ENCODE measurements around the gene FOXP4. TPM values are rescaled to one million over a fixed set of nuclear protein-coding genes. Genes with fewer than 3 reads are reported as not detected.

FOXP4 gene
- polyA plus RNA-seq, 1 of the 3 experiments (the other 2 are of a cell fraction): 7.3 TPM

DNA sequence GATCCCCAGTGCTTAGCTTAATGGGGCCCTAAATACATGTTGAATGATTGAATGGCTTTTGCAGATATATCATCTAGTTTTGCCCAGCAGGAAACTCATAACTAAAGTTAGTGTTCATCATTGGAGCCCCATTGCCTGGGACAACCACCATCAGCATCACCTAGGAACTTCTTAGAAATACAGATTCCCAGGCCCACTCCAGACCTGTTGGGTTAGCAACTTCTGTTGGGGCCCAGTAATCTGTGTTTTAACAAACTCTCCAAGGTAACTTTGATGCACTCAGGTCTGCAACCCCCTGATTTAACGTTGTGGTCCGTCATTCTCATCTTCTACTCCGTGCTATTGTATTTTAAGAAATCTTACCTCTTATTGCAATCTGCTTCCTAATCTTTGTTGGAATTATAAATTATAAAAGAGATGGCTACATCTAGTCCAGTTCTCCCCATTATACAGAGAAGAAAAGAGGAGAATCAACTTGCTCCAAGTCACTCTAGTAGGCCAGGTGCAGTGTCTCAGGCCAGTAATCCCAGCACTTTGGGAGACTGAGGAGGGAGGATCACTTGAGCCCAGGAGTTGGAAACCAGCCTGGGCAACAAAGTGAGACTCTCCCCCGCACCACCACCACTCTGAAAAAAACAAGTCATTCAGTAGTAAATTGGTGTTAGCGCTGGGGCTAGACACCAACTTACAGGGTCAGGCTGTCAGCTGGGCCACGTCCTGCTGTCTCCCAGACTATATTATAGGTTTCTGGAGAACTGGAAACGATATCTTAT is 13.7 kb downstream of the FOXP4 start:
- Histone ChIP-seq H3K36me3 (replicated peaks in 1 of 2; ENCODE audit: control insufficient read depth in 1 of 2, insufficient read depth in 2 of 2, low read length in 1 of 2) (no peaks in the 10 kb centered on the region), H2AFZ (ENCODE audit: low read depth) (no peak overlapping the region)
- POLR2A ChIA-PET: no interaction called here

DNA sequence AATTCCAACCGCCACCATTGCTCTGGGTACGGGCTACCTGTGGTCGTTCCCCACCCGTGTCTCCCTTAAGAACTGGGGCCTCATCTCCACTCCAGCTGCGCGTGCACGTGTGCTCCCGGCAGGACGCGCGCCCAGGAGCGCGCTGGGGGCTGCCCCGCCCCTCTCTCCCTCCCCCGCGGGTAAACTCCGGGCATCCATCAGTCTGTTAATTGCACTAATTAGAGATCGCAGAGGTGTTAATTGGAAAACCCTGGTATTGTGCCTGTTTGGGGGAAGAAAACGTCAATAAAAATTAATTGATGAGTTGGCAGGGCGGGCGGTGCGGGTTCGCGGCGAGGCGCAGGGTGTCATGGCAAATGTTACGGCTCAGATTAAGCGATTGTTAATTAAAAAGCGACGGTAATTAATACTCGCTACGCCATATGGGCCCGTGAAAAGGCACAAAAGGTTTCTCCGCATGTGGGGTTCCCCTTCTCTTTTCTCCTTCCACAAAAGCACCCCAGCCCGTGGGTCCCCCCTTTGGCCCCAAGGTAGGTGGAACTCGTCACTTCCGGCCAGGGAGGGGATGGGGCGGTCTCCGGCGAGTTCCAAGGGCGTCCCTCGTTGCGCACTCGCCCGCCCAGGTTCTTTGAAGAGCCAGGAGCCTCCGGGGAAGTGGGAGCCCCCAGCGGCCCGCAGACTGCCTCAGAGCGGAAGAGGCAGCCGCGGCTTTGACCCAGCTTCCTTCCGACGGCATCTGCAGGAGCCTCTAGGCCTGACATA is 14.4 kb downstream of the FOXP4 start:
- H3K4me2 ChIP-seq: no peak overlapping the region
- H3K79me2 ChIP-seq (ENCODE audit: insufficient read depth): peaks cover 34% of the 10 kb centered on the region
- H3K4me1 ChIP-seq (ENCODE audit: control insufficient read depth in 1 of 2, insufficient read depth in 2 of 2, low read depth in 1 of 2, low read length in 1 of 2): peaks cover 4 to 9% of the 10 kb centered on the region in 2 experiments; a peak in 2 of 4 replicates
- CTCF ChIA-PET: interaction anchor here (0.6 kb wide), 1 partner anchor 512 kb away, joined by 3 read pairs; no protein-coding TSS in a partner anchor
- H3K9me3 ChIP-seq: no peaks in the 10 kb centered on the region
- POLR2A ChIA-PET: no interaction called here
- H3K9me2 ChIP-seq: no peaks in the 10 kb centered on the region
- no peaks in the 10 kb centered on the region for H3K36me3 ChIP-seq (replicated peaks in 1 of 2; ENCODE audit: control insufficient read depth in 1 of 2, insufficient read depth in 2 of 2, low read length in 1 of 2)
- no peak overlapping the region for H3K4me3 ChIP-seq (ENCODE audit: low read depth in 2 of 2, low read length in 1 of 2)
- H4K20me1 ChIP-seq (ENCODE audit: insufficient read depth): peaks cover 48% of the 10 kb centered on the region
- H3K9ac ChIP-seq: no peak overlapping the region
- H3K27me3 ChIP-seq (ENCODE audit: insufficient read depth): no peaks in the 10 kb centered on the region
- DNase-seq: no peak
- no peak overlapping the region for H2AFZ ChIP-seq (ENCODE audit: low read depth)
- H3K27ac ChIP-seq (ENCODE audit: low read depth in 2 of 2, low read length in 1 of 2): no peak overlapping the region
- H3F3A ChIP-seq (replicated peaks; ENCODE audit: insufficient read depth): no peaks in the 10 kb centered on the region
- WGBS (ENCODE audit: low lambda C conversion rate): 95% methylated on average over 50 of the region's 53 CpGs
- TF ChIP-seq JUND (IDR thresholded peaks at IDR 0.05) (no peak), IRF3 (IDR thresholded peaks at IDR 0.05; ENCODE audit: low read depth, low read length) (no peak), CHD2 (IDR thresholded peaks at IDR 0.05; ENCODE audit: low read length, partially characterized antibody) (no peak), ZBTB33 (IDR thresholded peaks at IDR 0.05; ENCODE audit: borderline replicate concordance, low read depth) (no peak), EP300 (IDR thresholded peaks at IDR 0.05; ENCODE audit: borderline replicate concordance in 1 of 2, low read depth in 1 of 2, low read length in 1 of 2) (no peak), TEAD4 (IDR thresholded peaks at IDR 0.05; ENCODE audit: borderline replicate concordance, insufficient read depth) (no peak), RFX5 (IDR thresholded peaks at IDR 0.05; ENCODE audit: low read length) (no peak), PBX3 (IDR thresholded peaks at IDR 0.05) (no peak), RCOR1 (IDR thresholded peaks at IDR 0.05; ENCODE audit: low read length) (no peak), RAD21 (IDR thresholded peaks at IDR 0.05; ENCODE audit: low read length) (no peak), FOXJ3 (CRISPR knock-in tag; IDR thresholded peaks at IDR 0.05) (no peak)

More for the DNA sequence above, 13.7 kb downstream of the FOXP4 start:
- H3F3A ChIP-seq (replicated peaks; ENCODE audit: insufficient read depth): no peaks in the 10 kb centered on the region
- WGBS (ENCODE audit: low lambda C conversion rate): 95% methylated on average over 6 of the region's 7 CpGs
- H3K4me3 ChIP-seq (ENCODE audit: low read depth in 2 of 2, low read length in 1 of 2): no peak overlapping the region
- H3K27ac ChIP-seq (ENCODE audit: low read depth in 2 of 2, low read length in 1 of 2): no peak overlapping the region
- peaks cover 4 to 13% of the 10 kb centered on the region in 2 experiments; a peak in 2 of 4 replicates for H3K4me1 ChIP-seq (ENCODE audit: control insufficient read depth in 1 of 2, insufficient read depth in 2 of 2, low read depth in 1 of 2, low read length in 1 of 2)
- TF ChIP-seq, protein P1, sequence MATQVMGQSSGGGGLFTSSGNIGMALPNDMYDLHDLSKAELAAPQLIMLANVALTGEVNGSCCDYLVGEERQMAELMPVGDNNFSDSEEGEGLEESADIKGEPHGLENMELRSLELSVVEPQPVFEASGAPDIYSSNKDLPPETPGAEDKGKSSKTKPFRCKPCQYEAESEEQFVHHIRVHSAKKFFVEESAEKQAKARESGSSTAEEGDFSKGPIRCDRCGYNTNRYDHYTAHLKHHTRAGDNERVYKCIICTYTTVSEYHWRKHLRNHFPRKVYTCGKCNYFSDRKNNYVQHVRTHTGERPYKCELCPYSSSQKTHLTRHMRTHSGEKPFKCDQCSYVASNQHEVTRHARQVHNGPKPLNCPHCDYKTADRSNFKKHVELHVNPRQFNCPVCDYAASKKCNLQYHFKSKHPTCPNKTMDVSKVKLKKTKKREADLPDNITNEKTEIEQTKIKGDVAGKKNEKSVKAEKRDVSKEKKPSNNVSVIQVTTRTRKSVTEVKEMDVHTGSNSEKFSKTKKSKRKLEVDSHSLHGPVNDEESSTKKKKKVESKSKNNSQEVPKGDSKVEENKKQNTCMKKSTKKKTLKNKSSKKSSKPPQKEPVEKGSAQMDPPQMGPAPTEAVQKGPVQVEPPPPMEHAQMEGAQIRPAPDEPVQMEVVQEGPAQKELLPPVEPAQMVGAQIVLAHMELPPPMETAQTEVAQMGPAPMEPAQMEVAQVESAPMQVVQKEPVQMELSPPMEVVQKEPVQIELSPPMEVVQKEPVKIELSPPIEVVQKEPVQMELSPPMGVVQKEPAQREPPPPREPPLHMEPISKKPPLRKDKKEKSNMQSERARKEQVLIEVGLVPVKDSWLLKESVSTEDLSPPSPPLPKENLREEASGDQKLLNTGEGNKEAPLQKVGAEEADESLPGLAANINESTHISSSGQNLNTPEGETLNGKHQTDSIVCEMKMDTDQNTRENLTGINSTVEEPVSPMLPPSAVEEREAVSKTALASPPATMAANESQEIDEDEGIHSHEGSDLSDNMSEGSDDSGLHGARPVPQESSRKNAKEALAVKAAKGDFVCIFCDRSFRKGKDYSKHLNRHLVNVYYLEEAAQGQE (IDR thresholded peaks at IDR 0.05; ENCODE audit: low read depth, low read length): no peak
- TF ChIP-seq MEF2A (IDR thresholded peaks at IDR 0.05; ENCODE audit: borderline replicate concordance, low read depth) (no peak), TEAD4 (IDR thresholded peaks at IDR 0.05; ENCODE audit: borderline replicate concordance, insufficient read depth) (no peak), YY1 (IDR thresholded peaks at IDR 0.05; ENCODE audit: low read depth) (no peak), EZH2phosphoT487 (IDR thresholded peaks at IDR 0.05; ENCODE audit: borderline replicate concordance, low read depth) (no peak), GATA2 (CRISPR knock-in tag; IDR thresholded peaks at IDR 0.05) (no peak), FOXJ3 (CRISPR knock-in tag; IDR thresholded peaks at IDR 0.05) (no peak), FOSL2 (IDR thresholded peaks at IDR 0.05; ENCODE audit: borderline replicate concordance, low read depth) (no peak), RAD21 (IDR thresholded peaks at IDR 0.05; ENCODE audit: low read length) (no peak), ELF1 (IDR thresholded peaks at IDR 0.05) (no peak), TAF1 (IDR thresholded peaks at IDR 0.05; ENCODE audit: borderline replicate concordance, low read depth, low read length) (no peak)
- H3K9ac ChIP-seq: no peak overlapping the region
- H3K79me2 ChIP-seq (ENCODE audit: insufficient read depth): peaks cover 41% of the 10 kb centered on the region
- no peak overlapping the region for H3K4me2 ChIP-seq
- no peaks in the 10 kb centered on the region for H3K9me3 ChIP-seq
- CTCF ChIA-PET: no interaction called here
- H4K20me1 ChIP-seq (ENCODE audit: insufficient read depth): peaks cover 48% of the 10 kb centered on the region
- H3K9me2 ChIP-seq: no peaks in the 10 kb centered on the region
- H3K27me3 ChIP-seq (ENCODE audit: insufficient read depth): no peaks in the 10 kb centered on the region
- DNase-seq: no peak
